ENCODE results near the gene RELN. TPM values are rescaled to one million over a fixed set of nuclear protein-coding genes. Genes with fewer than 3 reads are reported as not detected.

RELN gene
- total and polyA plus RNA-seq, 2 of the 13 experiments (the other 11 are each of a cell fraction or from before 2014, with no cell fraction given) = 315 to 332 TPM

DNA sequence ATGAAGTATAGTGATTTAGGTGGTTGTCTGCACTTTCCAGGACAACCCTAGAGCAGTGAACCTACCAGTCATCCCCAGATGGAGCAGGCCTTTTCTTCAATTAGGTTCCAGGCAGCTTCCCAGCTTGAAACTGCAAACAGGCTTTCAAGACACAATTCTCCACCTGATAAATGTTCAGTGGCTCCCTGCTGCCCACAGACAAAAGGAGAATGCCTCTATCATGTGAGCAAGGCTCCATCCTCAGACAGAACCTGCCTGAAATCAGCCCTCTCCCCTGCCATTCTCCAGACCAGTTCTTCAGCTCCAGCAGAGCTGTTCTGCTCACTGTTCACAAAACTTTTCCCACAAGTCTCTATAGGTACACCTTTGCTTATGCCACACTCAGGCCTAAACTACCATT lies 22.1 kb downstream of the RELN start (continued):
- no peak for TF ChIP-seq ONECUT2 (CRISPR knock-in tag; IDR thresholded peaks at IDR 0.05)
- no peak for TF ChIP-seq PHF5A (CRISPR knock-in tag; IDR thresholded peaks at IDR 0.05; ENCODE audit: low read depth, unreplicated experiment)
- TF ChIP-seq CREM (IDR thresholded peaks at IDR 0.05) = no peak
- TF ChIP-seq CREM (CRISPR knock-in tag; IDR thresholded peaks at IDR 0.05) = no peak
- no peak for TF ChIP-seq CENPT (CRISPR knock-in tag; IDR thresholded peaks at IDR 0.05; ENCODE audit: low read depth)
- no peak for TF ChIP-seq SAP130 (CRISPR knock-in tag; IDR thresholded peaks at IDR 0.05; ENCODE audit: low read depth)
- no peak for TF ChIP-seq ZNF850 (CRISPR knock-in tag; conservative IDR thresholded peaks at IDR 0.05)
- TF ChIP-seq, protein P1, sequence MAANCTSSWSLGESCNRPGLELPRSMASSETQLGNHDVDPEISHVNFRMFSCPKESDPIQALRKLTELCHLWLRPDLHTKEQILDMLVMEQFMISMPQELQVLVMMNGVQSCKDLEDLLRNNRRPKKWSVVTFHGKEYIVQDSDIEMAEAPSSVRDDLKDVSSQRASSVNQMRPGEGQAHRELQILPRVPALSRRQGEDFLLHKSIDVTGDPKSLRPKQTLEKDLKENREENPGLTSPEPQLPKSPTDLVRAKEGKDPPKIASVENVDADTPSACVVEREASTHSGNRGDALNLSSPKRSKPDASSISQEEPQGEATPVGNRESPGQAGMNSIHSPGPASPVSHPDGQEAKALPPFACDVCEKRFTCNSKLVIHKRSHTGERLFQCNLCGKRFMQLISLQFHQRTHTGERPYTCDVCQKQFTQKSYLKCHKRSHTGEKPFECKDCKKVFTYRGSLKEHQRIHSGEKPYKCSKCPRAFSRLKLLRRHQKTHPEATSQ (CRISPR knock-in tag; IDR thresholded peaks at IDR 0.05; ENCODE audit: borderline replicate concordance) = no peak
- 0 out of 2 replicates have a peak, but pooled peaks have one; percentile 38 for TF ChIP-seq POLR2G (IDR thresholded peaks at IDR 0.05; ENCODE audit: low read depth, low read length)
- no peak for TF ChIP-seq ZNF557 (CRISPR knock-in tag; IDR thresholded peaks at IDR 0.05)
- TF ChIP-seq, protein P2, sequence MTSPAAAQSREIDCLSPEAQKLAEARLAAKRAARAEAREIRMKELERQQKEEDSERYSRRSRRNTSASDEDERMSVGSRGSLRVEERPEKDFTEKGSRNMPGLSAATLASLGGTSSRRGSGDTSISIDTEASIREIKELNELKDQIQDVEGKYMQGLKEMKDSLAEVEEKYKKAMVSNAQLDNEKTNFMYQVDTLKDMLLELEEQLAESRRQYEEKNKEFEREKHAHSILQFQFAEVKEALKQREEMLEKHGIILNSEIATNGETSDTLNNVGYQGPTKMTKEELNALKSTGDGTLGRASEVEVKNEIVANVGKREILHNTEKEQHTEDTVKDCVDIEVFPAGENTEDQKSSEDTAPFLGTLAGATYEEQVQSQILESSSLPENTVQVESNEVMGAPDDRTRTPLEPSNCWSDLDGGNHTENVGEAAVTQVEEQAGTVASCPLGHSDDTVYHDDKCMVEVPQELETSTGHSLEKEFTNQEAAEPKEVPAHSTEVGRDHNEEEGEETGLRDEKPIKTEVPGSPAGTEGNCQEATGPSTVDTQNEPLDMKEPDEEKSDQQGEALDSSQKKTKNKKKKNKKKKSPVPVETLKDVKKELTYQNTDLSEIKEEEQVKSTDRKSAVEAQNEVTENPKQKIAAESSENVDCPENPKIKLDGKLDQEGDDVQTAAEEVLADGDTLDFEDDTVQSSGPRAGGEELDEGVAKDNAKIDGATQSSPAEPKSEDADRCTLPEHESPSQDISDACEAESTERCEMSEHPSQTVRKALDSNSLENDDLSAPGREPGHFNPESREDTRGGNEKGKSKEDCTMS (CRISPR knock-in tag; conservative IDR thresholded peaks at IDR 0.05) = no peak
- TF ChIP-seq ZNF430 (CRISPR knock-in tag; IDR thresholded peaks at IDR 0.05) = no peak
- no peak for TF ChIP-seq PRMT3 (CRISPR knock-in tag; IDR thresholded peaks at IDR 0.05; ENCODE audit: borderline replicate concordance, low read depth)
- TF ChIP-seq RBM22 (optimal IDR thresholded peaks at IDR 0.05; ENCODE audit: low read length) = peak; percentile 57
- TF ChIP-seq, protein P3, sequence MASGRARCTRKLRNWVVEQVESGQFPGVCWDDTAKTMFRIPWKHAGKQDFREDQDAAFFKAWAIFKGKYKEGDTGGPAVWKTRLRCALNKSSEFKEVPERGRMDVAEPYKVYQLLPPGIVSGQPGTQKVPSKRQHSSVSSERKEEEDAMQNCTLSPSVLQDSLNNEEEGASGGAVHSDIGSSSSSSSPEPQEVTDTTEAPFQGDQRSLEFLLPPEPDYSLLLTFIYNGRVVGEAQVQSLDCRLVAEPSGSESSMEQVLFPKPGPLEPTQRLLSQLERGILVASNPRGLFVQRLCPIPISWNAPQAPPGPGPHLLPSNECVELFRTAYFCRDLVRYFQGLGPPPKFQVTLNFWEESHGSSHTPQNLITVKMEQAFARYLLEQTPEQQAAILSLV (CRISPR knock-in tag; IDR thresholded peaks at IDR 0.05; ENCODE audit: borderline replicate concordance) = no peak
